Neural crest cell (in vitro differentiated cells): ENCODE data around the gene F8. TPM values are rescaled to one million over a fixed set of nuclear protein-coding genes. Genes with fewer than 3 reads are reported as not detected.

Source experiments
- DNase-seq: peaks from one replicate; pipeline ENCODE4 v3.0.0; 2021; ENCODE audit warnings: low read depth, mixed read lengths, low spot score
- H3K27ac Mint-ChIP-seq: one replicate; pipeline ENCODE4 v1.8.0; 2021; ENCODE audit warnings: mild to moderate bottlenecking, mixed read lengths; ENCODE audit not compliant: unreplicated experiment
- H3K27me3 Mint-ChIP-seq: 2 replicates; pipeline ENCODE4 v1.8.0; 2021; ENCODE audit warnings: low read depth, mild to moderate bottlenecking, mixed read lengths
- H3K36me3 Mint-ChIP-seq: 2 replicates; pipeline ENCODE4 v1.8.0; 2021; ENCODE audit warnings: low read depth, mild to moderate bottlenecking, mixed read lengths
- H3K4me1 Mint-ChIP-seq: 2 replicates; pipeline ENCODE4 v1.8.0; 2021; ENCODE audit warnings: mixed read lengths
- H3K4me3 Mint-ChIP-seq: one replicate; pipeline ENCODE4 v1.8.0; 2021; ENCODE audit warnings: mild to moderate bottlenecking, mixed read lengths
- H3K9me3 Mint-ChIP-seq: 2 replicates; pipeline ENCODE4 v1.8.0; 2021; ENCODE audit warnings: mixed read lengths
- total RNA-seq: library from RNA; stranded (reverse); gene quantifications from 2 replicates; pipeline ENCODE4 v1.2.1, GENCODE V29; 2021
- TF ChIP-seq, protein P1 (sequence below): fragments of 200-600 bp; sonication (generic); conservative IDR thresholded peaks from 2 replicates; pipeline ENCODE4 v1.5.0; 2021; ENCODE audit warnings: antibody characterized with exemption, mild to moderate bottlenecking

The F8 gene
- total RNA-seq, 1 donor from 2014 or later = 2.1 TPM

DNA sequence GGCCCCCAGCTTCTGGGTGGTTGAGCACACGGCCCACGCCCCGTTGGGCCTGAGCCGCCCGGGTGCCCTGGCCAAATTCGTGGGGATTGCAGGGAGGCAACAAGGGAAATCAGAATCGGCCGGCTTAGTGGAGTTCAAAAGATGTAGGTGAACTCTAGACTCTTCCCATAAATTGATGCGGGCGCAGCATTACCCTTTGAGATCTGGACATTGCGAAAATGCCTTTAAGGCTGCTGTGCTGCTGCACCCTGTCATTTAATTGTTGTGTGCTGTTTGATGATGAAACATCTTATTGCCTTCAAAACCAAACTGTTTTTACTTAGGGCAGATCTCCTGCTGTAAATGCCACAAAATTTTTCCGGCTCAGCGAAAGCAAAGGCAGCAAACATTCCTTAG is 216.8 kb downstream of the F8 start:
- peak overlapping the region; percentile 86 for H3K4me3 Mint-ChIP-seq
- H3K27me3 Mint-ChIP-seq = peaks cover 69% of the 10 kb centered on the region
- peaks cover 18% of the 10 kb centered on the region for H3K4me1 Mint-ChIP-seq
- H3K27ac Mint-ChIP-seq = no peak overlapping the region
- DNase-seq = no peak
- TF ChIP-seq, protein P1, sequence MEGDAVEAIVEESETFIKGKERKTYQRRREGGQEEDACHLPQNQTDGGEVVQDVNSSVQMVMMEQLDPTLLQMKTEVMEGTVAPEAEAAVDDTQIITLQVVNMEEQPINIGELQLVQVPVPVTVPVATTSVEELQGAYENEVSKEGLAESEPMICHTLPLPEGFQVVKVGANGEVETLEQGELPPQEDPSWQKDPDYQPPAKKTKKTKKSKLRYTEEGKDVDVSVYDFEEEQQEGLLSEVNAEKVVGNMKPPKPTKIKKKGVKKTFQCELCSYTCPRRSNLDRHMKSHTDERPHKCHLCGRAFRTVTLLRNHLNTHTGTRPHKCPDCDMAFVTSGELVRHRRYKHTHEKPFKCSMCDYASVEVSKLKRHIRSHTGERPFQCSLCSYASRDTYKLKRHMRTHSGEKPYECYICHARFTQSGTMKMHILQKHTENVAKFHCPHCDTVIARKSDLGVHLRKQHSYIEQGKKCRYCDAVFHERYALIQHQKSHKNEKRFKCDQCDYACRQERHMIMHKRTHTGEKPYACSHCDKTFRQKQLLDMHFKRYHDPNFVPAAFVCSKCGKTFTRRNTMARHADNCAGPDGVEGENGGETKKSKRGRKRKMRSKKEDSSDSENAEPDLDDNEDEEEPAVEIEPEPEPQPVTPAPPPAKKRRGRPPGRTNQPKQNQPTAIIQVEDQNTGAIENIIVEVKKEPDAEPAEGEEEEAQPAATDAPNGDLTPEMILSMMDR = no peak
- peaks cover 16% of the 10 kb centered on the region for H3K9me3 Mint-ChIP-seq
- peaks cover 3% of the 10 kb centered on the region for H3K36me3 Mint-ChIP-seq

DNA sequence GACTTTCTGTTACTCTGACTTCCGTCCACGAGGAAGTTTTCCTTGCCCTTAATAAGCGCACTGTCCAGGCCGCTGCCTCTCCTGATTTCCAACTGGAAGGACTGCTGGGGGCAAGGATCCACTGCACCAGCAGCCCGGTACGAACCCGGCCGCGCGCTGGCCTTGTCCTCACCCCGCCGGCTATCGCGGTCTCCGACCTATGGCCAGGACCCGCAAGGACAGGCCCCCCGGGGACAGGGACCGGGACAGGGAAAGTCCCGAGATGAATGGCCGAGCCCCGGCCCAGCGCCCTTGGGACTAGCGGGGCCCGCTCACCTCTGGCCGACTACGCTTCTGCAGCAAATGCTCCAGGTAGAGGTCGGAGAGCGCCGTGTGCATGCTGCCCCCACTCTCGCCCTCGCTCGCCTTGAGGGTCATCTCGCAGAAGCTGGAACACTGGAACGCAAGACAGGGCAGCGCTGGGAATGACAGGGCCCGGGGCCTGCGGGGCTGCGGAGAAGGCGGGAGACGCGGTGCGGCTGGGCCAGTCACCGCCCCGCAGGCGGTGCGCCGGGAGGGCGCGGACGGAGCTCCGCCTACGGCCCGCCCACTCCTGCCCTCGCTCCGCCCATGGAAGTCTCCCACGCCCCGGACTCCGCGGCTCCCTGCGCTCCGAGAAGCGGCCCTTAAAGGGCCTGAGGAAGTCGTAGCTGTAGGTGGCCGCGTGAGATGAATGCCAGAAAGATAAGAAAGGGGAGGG is 217.4 kb downstream of the F8 start, which contains the start of gene MPP1:
TSS of gene MPP1 (minus strand) at position 529 of the 739 bp plus-strand sequence. CDS start at position 417, 112 bp downstream.
- Mint-ChIP-seq H3K36me3 (peaks cover 3% of the 10 kb centered on the region), H3K4me3 (peak within 1 kb of the TSS; percentile 86), H3K9me3 (peaks cover 16% of the 10 kb centered on the region), H3K4me1 (peaks cover 22% of the 10 kb centered on the region), H3K27me3 (peaks cover 68% of the 10 kb centered on the region), H3K27ac (no peak within 1 kb of the TSS)
- TF ChIP-seq, protein P1 = no peak
- DNase-seq = peak; percentile 59

DNA sequence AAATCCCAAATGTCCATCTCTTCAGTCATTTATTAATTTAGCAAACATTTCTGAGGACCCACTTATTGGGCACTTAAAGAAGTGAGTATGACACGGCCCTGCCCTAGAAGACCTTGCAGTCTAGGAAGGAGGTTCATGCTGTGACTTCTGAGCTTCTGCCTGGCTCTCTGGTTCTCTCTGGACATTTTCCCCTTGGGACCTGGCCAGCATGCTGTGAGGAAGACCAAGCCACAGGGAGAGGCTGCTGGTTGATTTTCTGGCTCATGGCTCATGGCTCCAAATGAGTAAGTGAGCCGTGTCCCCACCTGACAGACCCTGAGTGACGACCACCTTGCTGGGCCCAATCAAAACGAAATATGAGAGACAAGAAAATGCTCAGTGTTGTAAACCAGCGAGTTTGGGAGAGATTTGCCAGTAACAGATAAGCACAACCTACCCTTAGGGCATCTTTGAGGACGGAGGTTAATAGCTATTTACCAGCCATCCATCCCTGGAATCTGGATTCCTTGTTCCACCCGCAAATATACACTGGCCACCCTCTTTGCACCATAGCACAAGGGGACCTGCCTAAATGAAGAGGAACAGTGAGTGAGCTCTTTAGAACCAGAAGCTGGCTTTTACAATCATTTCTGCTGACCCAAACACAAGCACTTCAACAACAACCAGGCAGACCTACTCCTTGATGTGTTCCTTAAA is 218.1 kb downstream of the F8 start:
- H3K4me1 Mint-ChIP-seq = peaks cover 29% of the 10 kb centered on the region
- TF ChIP-seq, protein P1 = no peak
- H3K36me3 Mint-ChIP-seq = peaks cover 3% of the 10 kb centered on the region
- H3K4me3 Mint-ChIP-seq = peak overlapping the region; percentile 86
- DNase-seq = no peak
- H3K9me3 Mint-ChIP-seq = peaks cover 16% of the 10 kb centered on the region
- peaks cover 70% of the 10 kb centered on the region for H3K27me3 Mint-ChIP-seq
- no peak overlapping the region for H3K27ac Mint-ChIP-seq

DNA sequence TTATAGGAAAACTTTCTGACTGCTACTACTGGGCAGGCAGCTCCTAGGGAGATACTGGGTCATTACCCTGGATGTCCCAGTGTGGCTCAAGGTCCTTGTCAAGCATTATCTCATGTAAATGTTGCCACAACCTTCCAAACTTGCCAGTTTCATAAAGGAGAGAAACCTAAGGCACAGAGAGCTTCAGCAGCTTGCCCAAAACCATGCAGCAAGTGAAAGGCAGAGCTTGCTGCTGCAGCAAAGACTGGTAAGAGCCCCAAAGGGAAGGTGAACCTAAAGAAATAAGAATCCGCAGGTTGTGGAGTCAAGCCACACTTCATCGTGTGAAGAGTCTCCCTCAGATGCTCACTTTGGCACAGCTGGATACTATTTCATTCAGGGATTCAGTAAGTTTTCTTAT is 219.6 kb downstream of the F8 start:
- no peak overlapping the region for H3K27ac Mint-ChIP-seq
- TF ChIP-seq, protein P1 = no peak
- H3K4me3 Mint-ChIP-seq = no peak overlapping the region
- H3K36me3 Mint-ChIP-seq = peaks cover 3% of the 10 kb centered on the region
- peaks cover 7% of the 10 kb centered on the region for H3K9me3 Mint-ChIP-seq
- H3K4me1 Mint-ChIP-seq = peaks cover 37% of the 10 kb centered on the region
- peaks cover 60% of the 10 kb centered on the region for H3K27me3 Mint-ChIP-seq
- DNase-seq = no peak

DNA sequence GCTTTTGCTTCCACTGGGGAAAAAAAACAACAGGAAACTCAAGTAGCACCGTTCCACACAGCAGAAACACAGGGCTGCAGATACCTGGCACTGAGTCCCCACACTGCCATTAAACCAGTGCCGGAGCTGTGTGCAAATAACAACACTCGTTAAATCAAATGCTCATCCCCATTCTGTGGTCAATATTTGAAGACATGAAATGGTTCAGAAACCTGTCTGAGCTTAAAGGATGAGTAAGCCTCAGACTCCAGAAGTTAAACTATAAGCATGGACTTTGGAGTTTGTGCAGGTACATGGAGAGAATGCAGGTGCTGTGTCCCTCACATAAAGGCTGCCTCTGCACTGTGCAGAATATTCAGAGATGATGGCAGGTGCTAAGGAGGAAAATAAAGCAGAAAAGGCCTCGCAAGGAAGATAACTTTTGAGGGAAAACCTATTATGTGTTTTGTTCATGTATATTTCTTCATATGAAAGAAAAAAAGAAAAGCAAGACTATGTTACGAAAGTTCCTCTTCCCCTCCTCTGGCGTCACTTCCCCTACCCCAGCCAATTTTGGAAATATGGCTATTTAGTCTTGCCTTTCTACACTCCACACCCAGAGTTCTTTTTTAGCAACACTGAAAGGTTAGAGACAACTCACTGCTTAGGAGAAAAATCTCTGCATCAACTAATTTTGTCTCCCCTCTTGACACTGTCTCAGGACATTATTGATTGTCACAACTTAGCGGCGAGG is 221.9 kb downstream of the F8 start:
- Mint-ChIP-seq H3K4me3 (no peak overlapping the region), H3K36me3 (no peaks in the 10 kb centered on the region), H3K27me3 (peaks cover 50% of the 10 kb centered on the region), H3K9me3 (no peaks in the 10 kb centered on the region), H3K27ac (no peak overlapping the region), H3K4me1 (peaks cover 32% of the 10 kb centered on the region)
- DNase-seq = no peak
- TF ChIP-seq, protein P1 = no peak
